GM21576 (cell line): ENCODE results near the gene IQSEC3.

Source experiments
- ATAC-seq: cut with Tn5 transposase; IDR thresholded peaks from one replicate; pipeline ENCODE4 v1.9.1; 2021; ENCODE audit warnings: mild to moderate bottlenecking, moderate library complexity; ENCODE audit not compliant: unreplicated experiment

The IQSEC3 gene

GRCh38 chr12:78981-79380 is 12.4 kb downstream of the IQSEC3 start:
- ATAC-seq, result no peak

GRCh38 chr12:80681-81190 is 14.2 kb downstream of the IQSEC3 start:
- no peak for ATAC-seq

- no peak for ATAC-seq
These were observed 16.2 kb downstream of the IQSEC3 start for GRCh38 chr12:82740-83139.

- ATAC-seq, result no peak
These were observed 17.5 kb downstream of the IQSEC3 start for GRCh38 chr12:84056-84455.

- no peak for ATAC-seq
These were observed 18.7 kb downstream of the IQSEC3 start for GRCh38 chr12:85191-85666.

- no peak for ATAC-seq
These were observed 20.7 kb downstream of the IQSEC3 start for GRCh38 chr12:87315-87714.

GRCh38 chr12:87856-88255 is 21.3 kb downstream of the IQSEC3 start:
- no peak for ATAC-seq

GRCh38 chr12:89653-90052 is 23.1 kb downstream of the IQSEC3 start:
- ATAC-seq, result no peak

- ATAC-seq, result no peak
These were observed 24.6 kb downstream of the IQSEC3 start for GRCh38 chr12:91213-91612.

- ATAC-seq, result no peak
These were observed 26.9 kb downstream of the IQSEC3 start for GRCh38 chr12:93266-94005.

- no peak for ATAC-seq
These were observed 30.0 kb downstream of the IQSEC3 start for GRCh38 chr12:96543-96942.

GRCh38 chr12:98924-99352 is 32.4 kb downstream of the IQSEC3 start:
- no peak for ATAC-seq

- ATAC-seq, result no peak
These were observed 33.0 kb downstream of the IQSEC3 start for GRCh38 chr12:99605-100004.

GRCh38 chr12:101969-102878 is 35.7 kb downstream of the IQSEC3 start:
- ATAC-seq, result no peak

- ATAC-seq, result no peak
These were observed 36.3 kb downstream of the IQSEC3 start for GRCh38 chr12:102879-103168.

- no peak for ATAC-seq
These were observed 36.8 kb downstream of the IQSEC3 start for GRCh38 chr12:103169-103981.

GRCh38 chr12:104551-105081 is 38.0 kb downstream of the IQSEC3 start:
- ATAC-seq, result no peak

GRCh38 chr12:105696-106095 is 39.1 kb downstream of the IQSEC3 start:
- no peak for ATAC-seq

GRCh38 chr12:106118-106591 is 39.6 kb downstream of the IQSEC3 start:
- peak; percentile 81 for ATAC-seq

- ATAC-seq, result no peak
These were observed 42.0 kb downstream of the IQSEC3 start for GRCh38 chr12:108594-108993.

GRCh38 chr12:109446-109845 is 42.9 kb downstream of the IQSEC3 start:
- no peak for ATAC-seq
